HEK293 (cell line): ENCODE results near the gene KLHL15.

Source experiments
- CTCF ChIA-PET: fragments of 350-600 bp; formaldehyde crosslinking; extraction: SDS; loops from one replicate; lab custom pipeline; 2021; ENCODE audit warnings: antibody characterized with exemption; lab: Yijun Ruan, JAX
- POLR2A ChIA-PET: fragments of 300-600 bp; formaldehyde crosslinking; extraction: SDS; loops from one replicate; lab custom pipeline; 2020; ENCODE audit warnings: antibody characterized with exemption, inconsistent platforms; lab: Yijun Ruan, JAX
- H3K27ac ChIP-seq: fragments of 200-500 bp; sonication (Bioruptor generic); 2 replicates; pipeline ENCODE4 v1.5.1; 2014; ENCODE audit warnings: low read depth, low read length, control low read depth, inconsistent platforms; ENCODE audit errors: extremely low read depth
- H3K36me3 ChIP-seq, 2 experiments: fragments of 200-500 bp in 1 of 2; sonication (Bioruptor generic) in 1 of 2; 1 replicate in 1 of 2; 2 replicates in 1 of 2; pipeline ENCODE4 v1.5.1; 2014 to 2017; ENCODE audit warnings: inconsistent platforms in 2 of 2, low read length in 2 of 2; ENCODE audit not compliant: control insufficient read depth in 2 of 2, insufficient read depth in 1 of 2
- H3K4me1 ChIP-seq: fragments of 200-500 bp; sonication (Bioruptor generic); 2 replicates; pipeline ENCODE4 v1.5.1; 2014; ENCODE audit warnings: mild to moderate bottlenecking, low read length, inconsistent platforms; ENCODE audit not compliant: control insufficient read depth, insufficient read depth
- H3K4me3 ChIP-seq: 2 replicates; pipeline ENCODE4 v1.5.1; 2011; ENCODE audit warnings: low read depth, mild to moderate bottlenecking, control low read depth, low read length, moderate library complexity
- H3K9me3 ChIP-seq: fragments of 200-500 bp; sonication (Bioruptor generic); 2 replicates; pipeline ENCODE4 v1.5.1; 2014; ENCODE audit warnings: low read depth, low read length, inconsistent platforms; ENCODE audit not compliant: control insufficient read depth, insufficient read depth
- ATF2 ChIP-seq: fragments of 450-650 bp; formaldehyde crosslinking; IDR thresholded peaks from 2 replicates; pipeline ENCODE4 v1.5.1; 2016; ENCODE audit warnings: missing biosample characterization, missing genetic modification characterization, low read depth
- EGR2 ChIP-seq: fragments of 450-650 bp; formaldehyde crosslinking; IDR thresholded peaks from 2 replicates; pipeline ENCODE4 v1.5.1; 2016; ENCODE audit warnings: low read depth, missing biosample characterization, missing genetic modification characterization
- PRDM1 ChIP-seq: fragments of 450-650 bp; formaldehyde crosslinking; IDR thresholded peaks from 2 replicates; pipeline ENCODE4; 2016; ENCODE audit warnings: missing biosample characterization, missing genetic modification characterization
- PRDM10 ChIP-seq: fragments of 450-650 bp; formaldehyde crosslinking; IDR thresholded peaks from 2 replicates; pipeline ENCODE4 v1.5.1; 2016; ENCODE audit warnings: missing biosample characterization, missing genetic modification characterization
- WT1 ChIP-seq: fragments of 450-650 bp; formaldehyde crosslinking; IDR thresholded peaks from 2 replicates; pipeline ENCODE4 v1.5.1; 2016; ENCODE audit warnings: missing biosample characterization, missing genetic modification characterization
- ZBTB17 ChIP-seq: fragments of 450-650 bp; formaldehyde crosslinking; IDR thresholded peaks from 2 replicates; pipeline ENCODE4 v1.5.1; 2016; ENCODE audit warnings: missing biosample characterization, missing genetic modification characterization
- ZBTB6 ChIP-seq: fragments of 450-650 bp; formaldehyde crosslinking; IDR thresholded peaks from 2 replicates; pipeline ENCODE4 v1.5.1; 2017; ENCODE audit warnings: missing biosample characterization, missing genetic modification characterization
- ZIC2 ChIP-seq: fragments of 450-650 bp; formaldehyde crosslinking; IDR thresholded peaks from 2 replicates; pipeline ENCODE4 v1.5.1; 2016; ENCODE audit warnings: missing biosample characterization, missing genetic modification characterization
- ZNF114 ChIP-seq: fragments of 450-650 bp; formaldehyde crosslinking; IDR thresholded peaks from 2 replicates; pipeline ENCODE4 v1.5.0; 2017; ENCODE audit warnings: missing biosample characterization, missing genetic modification characterization
- ZNF26 ChIP-seq: fragments of 450-650 bp; formaldehyde crosslinking; IDR thresholded peaks from 2 replicates; pipeline ENCODE4 v1.5.1; 2016; ENCODE audit warnings: missing biosample characterization, missing genetic modification characterization
- ZNF280C ChIP-seq: fragments of 450-650 bp; formaldehyde crosslinking; IDR thresholded peaks from 2 replicates; pipeline ENCODE4 v1.5.1; 2016; ENCODE audit warnings: missing biosample characterization, missing genetic modification characterization
- ZNF521 ChIP-seq: fragments of 450-650 bp; formaldehyde crosslinking; IDR thresholded peaks from 2 replicates; pipeline ENCODE4 v1.5.1; 2017; ENCODE audit warnings: missing biosample characterization, mild to moderate bottlenecking, missing genetic modification characterization
- ZNF645 ChIP-seq: fragments of 450-650 bp; formaldehyde crosslinking; IDR thresholded peaks from 2 replicates; pipeline ENCODE4; 2016; ENCODE audit warnings: missing biosample characterization, missing genetic modification characterization
- ZNF660 ChIP-seq: fragments of 450-650 bp; IDR thresholded peaks from 2 replicates; pipeline ENCODE4 v1.5.1; 2018; ENCODE audit warnings: missing biosample characterization, mild to moderate bottlenecking, missing genetic modification characterization
- ZNF701 ChIP-seq: fragments of 450-650 bp; formaldehyde crosslinking; IDR thresholded peaks from 2 replicates; pipeline ENCODE4 v1.5.1; 2016; ENCODE audit warnings: missing biosample characterization, missing genetic modification characterization
- ZNF777 ChIP-seq: fragments of 450-650 bp; formaldehyde crosslinking; IDR thresholded peaks from 2 replicates; pipeline ENCODE4 v1.5.1; 2017; ENCODE audit warnings: missing biosample characterization, missing genetic modification characterization, borderline replicate concordance

Gene KLHL15

GRCh38 chrX:24012266-24012665, 14.7 kb downstream of the KLHL15 start:
- peaks cover 10 to 38% of the 10 kb centered on the region in 2 experiments for H3K36me3 ChIP-seq
- CTCF ChIA-PET, result interaction anchor here (0.6 to 1.6 kb wide), 5 partner anchors 10 to 230 kb away, joined by 3 to 7 read pairs (median 3); partner anchors contain the start of gene EIF2S3
- H3K4me1 ChIP-seq, result no peaks in the 10 kb centered on the region
- 0 out of 2 replicates have a peak, but pooled peaks have one; percentile 15 for TF ChIP-seq PRDM10
- TF ChIP-seq PRDM1 (tag by site-specific recombination), result peak; percentile 26; the same call in 1 of the 2 replicates
- TF ChIP-seq ZIC2 (tag by site-specific recombination), result no peak
- no peak for TF ChIP-seq ZNF701
- no peak for TF ChIP-seq ZNF280C
- TF ChIP-seq ZBTB6 (tag by site-specific recombination), result peak; percentile 92
- peak; percentile 79 for TF ChIP-seq ZBTB17
- H3K9me3 ChIP-seq, result no peaks in the 10 kb centered on the region; the same call in 1 of the 2 replicates
- H3K4me3 ChIP-seq, result no peak overlapping the region
- no peak overlapping the region for H3K27ac ChIP-seq
- POLR2A ChIA-PET, result interaction anchor here (0.6 to 1.3 kb wide), 3 partner anchors 12 to 49 kb away, joined by 4 to 5 read pairs (median 4); partner anchors contain the start of gene EIF2S3

GRCh38 chrX:24005867-24006266, 21.1 kb downstream of the KLHL15 start:
- H3K36me3 ChIP-seq, result peaks cover 30 to 46% of the 10 kb centered on the region in 2 experiments
- CTCF ChIA-PET, result interaction anchor here (0.7 kb wide), 1 partner anchor 536 kb away, joined by 3 read pairs; no protein-coding TSS in a partner anchor
- TF ChIP-seq PRDM1 (tag by site-specific recombination), result no peak
- TF ChIP-seq EGR2, result no peak
- no peak for TF ChIP-seq ZNF26 (tag by site-specific recombination)
- no peak for TF ChIP-seq ATF2 (tag by site-specific recombination)
- TF ChIP-seq ZNF645 (tag by site-specific recombination), result no peak
- TF ChIP-seq ZNF660 (tag by site-specific recombination), result peak; percentile 24; the same call in 1 of the 2 replicates
- TF ChIP-seq ZBTB6 (tag by site-specific recombination), result peak; percentile 9; the same call in 1 of the 2 replicates
- no peak for TF ChIP-seq ZNF521 (tag by site-specific recombination)
- TF ChIP-seq ZNF777, result no peak
- TF ChIP-seq WT1 (tag by site-specific recombination), result no peak
- no peak for TF ChIP-seq ZNF114 (tag by site-specific recombination)
- no peak overlapping the region for H3K4me3 ChIP-seq
- POLR2A ChIA-PET, result no interaction called here
- H3K27ac ChIP-seq, result no peak overlapping the region
- no peaks in the 10 kb centered on the region; the same call in 1 of the 2 replicates for H3K9me3 ChIP-seq
- peaks cover 6% of the 10 kb centered on the region; the same call in 1 of the 2 replicates for H3K4me1 ChIP-seq
